ENCODE results near the gene MOSMO.

DNA sequence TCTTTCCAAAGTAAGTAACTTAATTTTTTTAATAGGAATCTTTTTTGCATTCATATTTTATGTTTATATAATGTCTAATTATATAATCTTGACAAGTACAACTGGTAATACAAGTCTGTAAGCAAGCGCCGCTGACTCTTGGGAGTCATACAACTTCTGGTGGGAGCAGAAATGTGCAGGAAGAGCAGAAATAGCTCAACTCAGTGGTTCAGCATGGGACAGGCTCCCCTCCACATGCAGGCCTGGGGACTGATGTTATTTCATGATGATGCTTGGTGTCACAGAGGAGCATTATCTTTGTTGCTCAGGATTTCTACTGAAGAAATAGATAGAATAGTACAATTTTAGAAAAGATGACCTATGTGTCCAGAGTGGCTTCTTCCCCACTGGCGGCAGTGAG is 44.0 kb upstream of the MOSMO start:
- TF ChIP-seq, protein P1, sequence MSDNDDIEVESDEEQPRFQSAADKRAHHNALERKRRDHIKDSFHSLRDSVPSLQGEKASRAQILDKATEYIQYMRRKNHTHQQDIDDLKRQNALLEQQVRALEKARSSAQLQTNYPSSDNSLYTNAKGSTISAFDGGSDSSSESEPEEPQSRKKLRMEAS (IDR thresholded peaks at IDR 0.05): no peak
- TF ChIP-seq, protein P2, sequence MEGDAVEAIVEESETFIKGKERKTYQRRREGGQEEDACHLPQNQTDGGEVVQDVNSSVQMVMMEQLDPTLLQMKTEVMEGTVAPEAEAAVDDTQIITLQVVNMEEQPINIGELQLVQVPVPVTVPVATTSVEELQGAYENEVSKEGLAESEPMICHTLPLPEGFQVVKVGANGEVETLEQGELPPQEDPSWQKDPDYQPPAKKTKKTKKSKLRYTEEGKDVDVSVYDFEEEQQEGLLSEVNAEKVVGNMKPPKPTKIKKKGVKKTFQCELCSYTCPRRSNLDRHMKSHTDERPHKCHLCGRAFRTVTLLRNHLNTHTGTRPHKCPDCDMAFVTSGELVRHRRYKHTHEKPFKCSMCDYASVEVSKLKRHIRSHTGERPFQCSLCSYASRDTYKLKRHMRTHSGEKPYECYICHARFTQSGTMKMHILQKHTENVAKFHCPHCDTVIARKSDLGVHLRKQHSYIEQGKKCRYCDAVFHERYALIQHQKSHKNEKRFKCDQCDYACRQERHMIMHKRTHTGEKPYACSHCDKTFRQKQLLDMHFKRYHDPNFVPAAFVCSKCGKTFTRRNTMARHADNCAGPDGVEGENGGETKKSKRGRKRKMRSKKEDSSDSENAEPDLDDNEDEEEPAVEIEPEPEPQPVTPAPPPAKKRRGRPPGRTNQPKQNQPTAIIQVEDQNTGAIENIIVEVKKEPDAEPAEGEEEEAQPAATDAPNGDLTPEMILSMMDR (IDR thresholded peaks at IDR 0.05; ENCODE audit: low read depth, low read length, missing input control): no peak
- TF ChIP-seq ATF3 (IDR thresholded peaks at IDR 0.05): no peak

All from liver (tissue), 3 donors.